OCI-LY7 (cell line): Measurements from ENCODE around the gene SUPT3H.

Source experiments
- EZH2phosphoT487 ChIP-seq: fragments of 200-600 bp; sonication (generic); IDR thresholded peaks from 2 replicates; pipeline ENCODE4 v1.6.1; 2018; ENCODE audit warnings: low read depth, borderline replicate concordance, mild to moderate bottlenecking, mixed run types, antibody characterized with exemption, low read length, moderate library complexity, mixed read lengths
- TF ChIP-seq, protein P1 (sequence below): fragments of 200-600 bp; sonication (generic); conservative IDR thresholded peaks from 2 replicates; pipeline ENCODE4 v1.5.1; 2014; ENCODE audit warnings: mild to moderate bottlenecking, antibody characterized with exemption, low read length, moderate library complexity, mixed read lengths

DNA sequence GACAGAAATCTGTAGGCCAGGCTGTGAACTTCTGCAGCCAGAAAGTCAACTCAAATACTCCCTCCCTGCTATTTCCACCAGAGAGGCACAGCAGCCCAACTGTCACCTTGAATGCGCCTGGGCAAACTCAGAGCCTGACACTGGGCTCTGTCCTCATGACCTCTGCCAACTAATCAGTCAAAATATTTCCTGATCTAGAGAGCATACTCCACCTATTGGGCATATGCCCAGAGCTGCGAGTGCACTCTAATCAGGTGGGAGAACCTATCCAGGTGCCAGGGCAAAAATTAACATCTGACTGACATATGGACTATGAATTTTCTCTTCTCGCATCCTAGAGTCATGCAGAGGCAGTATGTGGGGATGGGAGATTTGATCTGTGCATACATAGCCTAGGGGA is 455.9 kb downstream of the SUPT3H start:
- TF ChIP-seq, protein P1, sequence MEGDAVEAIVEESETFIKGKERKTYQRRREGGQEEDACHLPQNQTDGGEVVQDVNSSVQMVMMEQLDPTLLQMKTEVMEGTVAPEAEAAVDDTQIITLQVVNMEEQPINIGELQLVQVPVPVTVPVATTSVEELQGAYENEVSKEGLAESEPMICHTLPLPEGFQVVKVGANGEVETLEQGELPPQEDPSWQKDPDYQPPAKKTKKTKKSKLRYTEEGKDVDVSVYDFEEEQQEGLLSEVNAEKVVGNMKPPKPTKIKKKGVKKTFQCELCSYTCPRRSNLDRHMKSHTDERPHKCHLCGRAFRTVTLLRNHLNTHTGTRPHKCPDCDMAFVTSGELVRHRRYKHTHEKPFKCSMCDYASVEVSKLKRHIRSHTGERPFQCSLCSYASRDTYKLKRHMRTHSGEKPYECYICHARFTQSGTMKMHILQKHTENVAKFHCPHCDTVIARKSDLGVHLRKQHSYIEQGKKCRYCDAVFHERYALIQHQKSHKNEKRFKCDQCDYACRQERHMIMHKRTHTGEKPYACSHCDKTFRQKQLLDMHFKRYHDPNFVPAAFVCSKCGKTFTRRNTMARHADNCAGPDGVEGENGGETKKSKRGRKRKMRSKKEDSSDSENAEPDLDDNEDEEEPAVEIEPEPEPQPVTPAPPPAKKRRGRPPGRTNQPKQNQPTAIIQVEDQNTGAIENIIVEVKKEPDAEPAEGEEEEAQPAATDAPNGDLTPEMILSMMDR, result no peak
- TF ChIP-seq EZH2phosphoT487, result no peak
